GM12801 (cell line): ENCODE results near the gene OR7C1.

Experiments
- CTCF ChIP-seq: IDR thresholded peaks from one replicate; pipeline ENCODE4 v1.5.1; 2011; ENCODE audit warnings: control low read depth; ENCODE audit not compliant: insufficient read length; ENCODE audit errors: extremely low read depth

Gene OR7C1

DNA sequence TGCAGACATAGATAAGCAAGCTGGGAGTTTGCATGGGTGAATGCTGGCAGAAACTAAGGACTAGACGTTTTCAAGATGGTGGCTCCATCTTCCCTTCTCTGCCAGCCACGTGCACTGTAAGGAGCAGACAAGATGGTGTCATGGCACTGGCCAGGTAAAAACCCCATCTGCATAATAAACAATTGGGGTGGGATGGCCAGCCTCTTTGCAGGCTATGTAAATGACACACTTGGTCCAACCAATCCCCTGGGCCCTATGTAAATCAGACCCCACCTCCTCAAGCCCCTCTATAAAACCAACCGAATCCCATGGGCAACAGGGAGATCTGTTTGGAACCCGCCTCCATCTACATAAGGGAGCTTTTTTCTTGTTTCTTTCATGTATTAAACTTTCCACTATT is 2.4 kb upstream of the OR7C1 start:
- no peak for TF ChIP-seq CTCF

GRCh38 chr19:14830702-14831101 is 4.3 kb downstream of the OR7C1 start:
- no peak for TF ChIP-seq CTCF

DNA sequence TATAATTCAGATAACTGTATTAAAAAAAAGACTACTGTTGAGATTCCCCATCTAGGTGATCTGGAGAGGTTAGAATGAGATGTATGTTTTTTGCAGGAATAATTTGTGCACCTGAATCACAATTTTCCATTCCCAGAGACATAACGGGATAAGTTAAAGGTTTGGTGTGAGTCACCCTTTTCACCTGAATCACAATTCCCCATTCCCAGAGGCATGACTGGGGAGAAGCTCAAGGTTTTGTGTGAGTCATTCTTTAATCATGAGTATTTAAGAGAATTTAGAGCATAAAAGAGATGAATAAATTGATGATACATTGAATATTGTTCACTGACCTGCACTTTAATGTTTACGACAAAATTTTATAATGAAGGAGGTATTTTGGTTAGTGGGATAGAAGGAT is 9.0 kb downstream of the OR7C1 start:
- no peak for TF ChIP-seq CTCF

DNA sequence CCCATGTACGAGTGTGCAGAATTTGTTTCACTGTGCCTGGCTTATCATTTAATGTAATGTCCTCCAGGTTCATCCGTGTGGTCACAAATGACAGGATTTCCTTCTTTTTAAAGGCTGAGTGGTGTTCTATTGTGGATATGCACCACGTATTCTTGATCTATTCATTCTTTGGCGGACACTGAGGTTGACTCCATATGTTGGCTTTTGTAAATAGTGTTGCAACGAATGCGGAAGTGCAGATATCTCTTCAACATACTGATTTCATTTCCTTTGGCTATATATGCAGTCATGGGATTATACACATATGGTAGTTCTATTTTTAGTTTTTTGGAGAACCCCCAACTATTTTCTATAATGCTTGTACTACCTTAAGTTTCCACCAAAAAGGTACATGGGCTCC is 13.0 kb downstream of the OR7C1 start:
- TF ChIP-seq CTCF, result no peak

DNA sequence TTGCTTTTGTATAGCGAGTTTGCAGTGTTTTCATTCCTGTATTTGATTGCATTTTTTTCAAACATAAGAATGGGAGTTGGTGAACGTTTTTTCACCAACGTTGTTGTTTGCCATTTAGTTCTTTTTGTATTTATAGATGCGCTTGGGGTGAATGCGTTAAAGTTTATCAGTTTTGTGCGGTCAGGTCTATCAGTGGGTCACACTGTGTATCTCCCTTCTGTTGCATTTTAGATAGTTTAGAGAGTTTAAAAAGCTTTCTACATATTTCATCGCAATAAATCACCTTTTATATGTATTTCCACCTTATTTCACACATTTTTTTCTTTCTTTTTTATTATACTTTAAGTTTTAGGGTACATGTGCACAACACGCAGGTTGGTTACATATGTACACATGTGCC is 16.4 kb downstream of the OR7C1 start:
- no peak for TF ChIP-seq CTCF

GRCh38 chr19:14817052-14817451 is 17.9 kb downstream of the OR7C1 start:
- TF ChIP-seq CTCF, result no peak

DNA sequence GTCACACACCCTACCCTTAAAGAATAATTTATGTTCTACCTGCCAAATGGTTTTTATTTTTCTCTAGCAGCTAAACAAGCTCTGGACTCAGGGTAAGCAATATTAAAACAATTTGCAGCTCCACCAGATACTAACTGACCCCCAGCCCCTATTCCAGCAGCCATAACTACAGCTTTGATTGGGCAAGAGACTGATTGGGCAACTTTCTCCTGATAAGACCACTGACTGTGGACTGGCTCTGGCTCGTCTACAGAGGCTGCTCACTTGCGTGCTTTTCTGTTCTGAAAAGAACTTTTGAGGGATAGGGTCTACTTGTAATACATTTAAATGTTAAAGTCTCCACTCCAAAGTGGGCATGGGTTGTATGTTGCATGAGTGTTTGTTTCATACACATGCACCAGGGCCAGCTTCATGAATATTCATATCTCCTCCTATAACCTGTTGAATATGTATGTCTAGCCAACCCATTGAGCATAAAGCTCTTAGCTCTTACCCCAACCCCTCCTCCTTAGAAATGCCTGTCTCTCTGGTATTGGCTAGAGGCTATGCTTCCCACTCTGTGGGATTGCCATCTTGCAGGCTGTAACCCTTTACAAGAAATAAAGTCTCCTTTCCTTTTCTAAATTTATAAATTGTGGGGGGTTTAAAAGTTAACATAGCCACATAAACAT is 19.9 kb downstream of the OR7C1 start:
- no peak for TF ChIP-seq CTCF
